ENCODE data around the gene RBM39. TPM values are rescaled to one million over a fixed set of nuclear protein-coding genes. Genes with fewer than 3 reads are reported as not detected.

Gene RBM39
- total and polyA plus RNA-seq, 9 of the 15 experiments (the other 6 are each of a cell fraction or from before 2014, with no cell fraction given) = 143 to 319 (median 228) TPM

GRCh38 chr20:35663516-35664465 is 78.3 kb downstream of the RBM39 start:
- H3K79me2 ChIP-seq (ENCODE audit: control insufficient read depth, insufficient read depth, low read length) = peaks cover 64% of the 10 kb centered on the region
- 0% methylated on average over 28 of the region's 28 CpGs for WGBS (ENCODE audit: insufficient coverage, low coverage, missing lambda C conversion rate)
- H4K20me1 ChIP-seq (replicated peaks; ENCODE audit: control insufficient read depth, insufficient read depth, low read length) = peaks cover 41% of the 10 kb centered on the region
- peak overlapping the region; percentile 57 for H3K4me3 ChIP-seq
- peak overlapping the region; percentile 92 to 100 for H3K9ac ChIP-seq (ENCODE audit: insufficient read depth in 1 of 2, low read depth in 2 of 2, low read length in 2 of 2)
- peaks cover 17 to 24% of the 10 kb centered on the region in 2 experiments; a peak in 4 of 5 replicates for H3K4me1 ChIP-seq (replicated peaks in 1 of 2; ENCODE audit: control insufficient read depth in 2 of 2, insufficient read depth in 2 of 2, low read length in 2 of 2)
- peak overlapping the region; percentile 89 for H3K4me2 ChIP-seq (ENCODE audit: insufficient read depth, low read length)
- POLR2A ChIA-PET = interaction anchor here (0.6 to 2.9 kb wide), 15 partner anchors 9 to 1133 kb away, joined by 3 to 26 read pairs (median 4); partner anchors contain the start of genes ERGIC3, PHF20, RBM39 and SPAG4
- DNase-seq (ENCODE audit: extremely low read depth in 1 of 4, low spot score in 3 of 4) (peak; percentile 32 to 68 (median 52)), FAIRE-seq (peak; percentile 67), ATAC-seq (peak; percentile 65)
- peaks cover 9% of the 10 kb centered on the region; the same call in 2 of the 3 replicates for H3K36me3 ChIP-seq (ENCODE audit: control insufficient read depth, insufficient read depth, low read length)
- no peaks in the 10 kb centered on the region for H3K9me3 ChIP-seq (replicated peaks; ENCODE audit: control insufficient read depth, insufficient read depth, low read depth, low read length)
- peak overlapping the region; percentile 96 for H2AFZ ChIP-seq (ENCODE audit: low read depth, low read length)
- no TSS peak for BruUV-seq (replicated peaks)
- no peaks in the 10 kb centered on the region for H3K9me1 ChIP-seq (ENCODE audit: control insufficient read depth, insufficient read depth, low read length)
- in situ Hi-C loops (cut with MboI) = no loop called here
- CTCF ChIA-PET (ENCODE audit: low intra/inter-chr PET ratio) = no interaction called here
- intact Hi-C loops (cut with micrococcal nuclease) = loop anchor here (5.0 kb wide), 1 partner anchor 46 kb away; the partner anchor contains the start of gene SPAG4
- no peaks in the 10 kb centered on the region for H3K27me3 ChIP-seq (ENCODE audit: control insufficient read depth in 2 of 2, insufficient read depth in 2 of 2, low read length in 2 of 2)
- peak overlapping the region; percentile 98 for H3K27ac ChIP-seq (ENCODE audit: extremely low read depth, low read depth, low read length)
- TF ChIP-seq EP300 (IDR thresholded peaks at IDR 0.05; ENCODE audit: low read length) (no peak), HIVEP1 (CRISPR knock-in tag; IDR thresholded peaks at IDR 0.05) (no peak), BRCA1 (IDR thresholded peaks at IDR 0.05) (no peak), BRCA1 (CRISPR knock-in tag; IDR thresholded peaks at IDR 0.05) (no peak), ETV5 (CRISPR knock-in tag; IDR thresholded peaks at IDR 0.05; ENCODE audit: low read depth) (peak; percentile 10; the same call in 1 of the 2 replicates), E4F1 (CRISPR knock-in tag; IDR thresholded peaks at IDR 0.05; ENCODE audit: borderline replicate concordance) (no peak), ZNF239 (CRISPR knock-in tag; IDR thresholded peaks at IDR 0.05) (no peak), HLTF (IDR thresholded peaks at IDR 0.05) (no peak), POLR2A (conservative IDR thresholded peaks at IDR 0.05) (0 out of 2 replicates have a peak, but pooled peaks have one; percentile 10), ZNF184 (CRISPR knock-in tag; IDR thresholded peaks at IDR 0.05) (no peak), BACH1 (tag; IDR thresholded peaks at IDR 0.05) (no peak), ZNF592 (IDR thresholded peaks at IDR 0.05) (no peak), SAFB2 (IDR thresholded peaks at IDR 0.05; ENCODE audit: borderline replicate concordance, low read depth, low read length, severe bottlenecking) (no peak)
- TF ChIP-seq, protein P1, sequence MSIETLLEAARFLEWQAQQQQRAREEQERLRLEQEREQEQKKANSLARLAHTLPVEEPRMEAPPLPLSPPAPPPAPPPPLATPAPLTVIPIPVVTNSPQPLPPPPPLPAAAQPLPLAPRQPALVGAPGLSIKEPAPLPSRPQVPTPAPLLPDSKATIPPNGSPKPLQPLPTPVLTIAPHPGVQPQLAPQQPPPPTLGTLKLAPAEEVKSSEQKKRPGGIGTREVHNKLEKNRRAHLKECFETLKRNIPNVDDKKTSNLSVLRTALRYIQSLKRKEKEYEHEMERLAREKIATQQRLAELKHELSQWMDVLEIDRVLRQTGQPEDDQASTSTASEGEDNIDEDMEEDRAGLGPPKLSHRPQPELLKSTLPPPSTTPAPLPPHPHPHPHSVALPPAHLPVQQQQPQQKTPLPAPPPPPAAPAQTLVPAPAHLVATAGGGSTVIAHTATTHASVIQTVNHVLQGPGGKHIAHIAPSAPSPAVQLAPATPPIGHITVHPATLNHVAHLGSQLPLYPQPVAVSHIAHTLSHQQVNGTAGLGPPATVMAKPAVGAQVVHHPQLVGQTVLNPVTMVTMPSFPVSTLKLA (conservative IDR thresholded peaks at IDR 0.05) = peak; percentile 59 to 75; a peak in 3 of 4 replicates
